Muscle layer of colon (tissue), 2 donors: ENCODE data around the gene C1QTNF7.
A peak's percentile ranks its signal among the peaks of the same experiment; 100 is the strongest.

ENCODE experiments used
- H3K27ac ChIP-seq: one replicate; pipeline ENCODE4 v1.7.0; 2013; ENCODE audit warnings: low read depth, mild to moderate bottlenecking, low read length, moderate library complexity
- H3K27me3 ChIP-seq, 2 donors: one replicate each; pipeline ENCODE4 v1.7.0; 2013; ENCODE audit warnings: low read length in 2 of 2, mild to moderate bottlenecking in 2 of 2; ENCODE audit not compliant: insufficient read depth in 2 of 2, control insufficient read depth in 1 of 2
- H3K36me3 ChIP-seq: one replicate; pipeline ENCODE4 v1.7.0; 2013; ENCODE audit warnings: mild to moderate bottlenecking, low read length; ENCODE audit not compliant: insufficient read depth
- H3K4me1 ChIP-seq: one replicate; pipeline ENCODE4 v1.7.0; 2013; ENCODE audit warnings: mild to moderate bottlenecking, low read length; ENCODE audit not compliant: insufficient read depth
- H3K4me3 ChIP-seq, 2 donors: one replicate each; pipeline ENCODE4 v1.7.0; 2013; ENCODE audit warnings: low read length in 2 of 2, low read depth in 1 of 2, mild to moderate bottlenecking in 1 of 2, moderate library complexity in 1 of 2
- H3K9ac ChIP-seq: one replicate; pipeline ENCODE4 v1.7.0; 2013; ENCODE audit warnings: low read length
- H3K9me3 ChIP-seq: one replicate; pipeline ENCODE4 v1.7.0; 2013; ENCODE audit warnings: mild to moderate bottlenecking, low read length
- donor health status: abdominal sarcoma.
- donor health status: Adenocarcinoma of cecum.

The C1QTNF7 gene

DNA sequence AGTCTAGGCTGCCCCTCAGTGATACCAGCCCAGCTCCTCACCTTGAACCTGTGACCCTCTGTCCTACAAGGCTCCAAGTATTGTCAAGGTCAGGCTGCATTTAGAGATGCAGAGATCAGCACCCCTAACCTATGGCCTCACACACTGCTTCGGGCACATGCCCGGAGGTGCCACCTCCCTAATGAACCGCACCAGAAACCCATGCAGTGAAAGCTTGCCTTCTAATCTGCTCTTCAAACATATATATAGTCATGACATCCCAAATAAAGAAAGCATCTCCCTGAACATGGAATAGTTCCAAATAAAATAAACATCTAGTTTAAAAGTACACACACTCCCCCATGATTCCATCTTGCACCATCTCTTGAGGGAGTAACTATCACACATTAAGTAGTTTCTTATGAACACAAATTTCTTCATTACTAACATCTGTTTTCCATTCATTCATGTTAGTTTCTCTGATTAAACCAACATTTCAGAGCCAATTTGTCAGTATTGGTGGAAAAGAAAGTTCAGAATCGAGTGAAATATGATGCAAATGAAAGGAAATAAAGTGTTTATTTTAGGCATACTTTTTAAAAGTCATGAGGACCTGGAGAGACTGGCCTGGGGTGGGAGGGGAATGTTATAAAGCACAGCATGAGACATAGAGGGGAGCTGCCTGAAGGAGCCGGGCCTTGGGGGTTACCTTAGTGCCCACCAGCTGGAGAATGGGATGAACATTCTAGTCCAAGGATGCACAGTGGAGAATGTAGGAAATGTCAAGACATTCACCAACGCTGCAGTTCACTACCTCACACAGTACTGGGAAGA lies 61.0 kb downstream of the C1QTNF7 start:
- no peaks in the 10 kb centered on the region for H3K9me3 ChIP-seq
- no peak overlapping the region for H3K9ac ChIP-seq
- no peaks in the 10 kb centered on the region for H3K27me3 ChIP-seq
- peak overlapping the region; percentile 32 for H3K27ac ChIP-seq
- no peak overlapping the region for H3K4me3 ChIP-seq
- H3K4me1 ChIP-seq, result no peaks in the 10 kb centered on the region
- H3K36me3 ChIP-seq, result peaks cover 18% of the 10 kb centered on the region

DNA sequence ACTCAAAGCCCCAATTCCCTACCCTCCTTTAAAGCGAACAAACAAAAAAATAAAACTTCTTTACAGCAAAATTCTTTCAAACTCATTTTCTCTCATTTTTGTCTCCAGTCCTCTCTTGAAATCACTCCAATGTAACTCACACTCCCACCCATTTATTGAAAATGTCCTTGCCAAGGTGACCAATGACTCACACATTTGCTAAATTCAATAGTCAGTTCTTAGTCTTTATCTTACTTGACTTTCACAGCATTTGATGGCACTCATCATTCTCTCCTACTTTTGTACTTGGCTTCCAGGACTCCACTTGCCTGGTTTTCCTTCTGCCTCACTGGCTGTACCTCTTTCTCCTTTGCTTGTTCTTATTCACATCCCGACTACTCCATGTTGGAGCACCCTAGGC lies 61.7 kb downstream of the C1QTNF7 start:
- H3K9ac ChIP-seq, result no peak overlapping the region
- H3K9me3 ChIP-seq, result no peaks in the 10 kb centered on the region
- H3K4me1 ChIP-seq, result no peaks in the 10 kb centered on the region
- no peaks in the 10 kb centered on the region for H3K27me3 ChIP-seq
- H3K4me3 ChIP-seq, result no peak overlapping the region
- peaks cover 24% of the 10 kb centered on the region for H3K36me3 ChIP-seq
- peak overlapping the region; percentile 32 for H3K27ac ChIP-seq

DNA sequence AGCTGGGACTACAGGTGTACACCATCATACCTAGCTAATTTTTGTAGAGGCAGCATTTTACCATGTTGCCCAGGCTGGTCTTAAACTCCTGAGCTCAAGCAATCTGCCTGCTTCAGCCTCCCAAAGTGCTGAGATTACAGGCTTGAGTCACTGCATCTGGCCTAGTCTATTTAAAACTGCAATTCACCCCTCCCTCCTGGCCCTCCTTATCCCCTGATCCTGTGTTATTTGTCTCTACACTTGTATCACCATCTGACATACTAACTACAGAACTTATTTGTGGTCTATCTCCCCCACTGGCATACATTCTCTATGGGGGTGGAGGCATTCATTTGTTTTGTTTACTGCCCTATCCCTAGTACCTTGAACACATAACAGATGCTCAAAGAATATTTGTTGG lies 65.6 kb downstream of the C1QTNF7 start:
- Histone ChIP-seq H3K27me3 (no peaks in the 10 kb centered on the region), H3K27ac (no peak overlapping the region), H3K4me3 (no peak overlapping the region), H3K9me3 (peaks cover 4% of the 10 kb centered on the region), H3K4me1 (no peaks in the 10 kb centered on the region), H3K9ac (no peak overlapping the region), H3K36me3 (peaks cover 17% of the 10 kb centered on the region)

- Histone ChIP-seq H3K4me3 (no peak overlapping the region), H3K4me1 (no peaks in the 10 kb centered on the region), H3K36me3 (peaks cover 10% of the 10 kb centered on the region), H3K27me3 (no peaks in the 10 kb centered on the region), H3K9me3 (peaks cover 4% of the 10 kb centered on the region), H3K27ac (no peak overlapping the region), H3K9ac (no peak overlapping the region)
Observed at GRCh38 chr4:15495621-15496020, 67.8 kb downstream of the C1QTNF7 start.
